ENCODE measurements around the gene SLIRP.

DNA sequence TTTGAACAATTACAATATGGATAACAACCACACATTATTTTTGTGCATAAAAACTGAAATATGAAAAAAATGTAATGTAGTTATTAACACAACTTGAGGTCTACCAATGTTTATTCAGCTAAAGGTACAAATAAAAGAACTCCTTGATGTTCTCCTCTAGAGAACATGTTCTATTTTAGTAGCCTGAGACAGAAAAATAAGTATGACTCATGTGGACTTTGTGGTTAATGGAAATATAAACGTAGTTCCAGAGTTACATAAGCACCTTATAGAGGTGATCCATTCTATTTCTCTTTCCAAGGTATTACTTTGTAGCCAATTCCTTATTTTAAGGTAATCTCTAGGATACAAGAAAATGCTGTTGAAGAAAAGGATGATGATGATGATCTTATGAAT, 25.7 kb upstream of the SLIRP start:
- no peak for TF ChIP-seq EZH2 (IDR thresholded peaks at IDR 0.05; ENCODE audit: insufficient read depth, low read length)
- TF ChIP-seq, protein P1, sequence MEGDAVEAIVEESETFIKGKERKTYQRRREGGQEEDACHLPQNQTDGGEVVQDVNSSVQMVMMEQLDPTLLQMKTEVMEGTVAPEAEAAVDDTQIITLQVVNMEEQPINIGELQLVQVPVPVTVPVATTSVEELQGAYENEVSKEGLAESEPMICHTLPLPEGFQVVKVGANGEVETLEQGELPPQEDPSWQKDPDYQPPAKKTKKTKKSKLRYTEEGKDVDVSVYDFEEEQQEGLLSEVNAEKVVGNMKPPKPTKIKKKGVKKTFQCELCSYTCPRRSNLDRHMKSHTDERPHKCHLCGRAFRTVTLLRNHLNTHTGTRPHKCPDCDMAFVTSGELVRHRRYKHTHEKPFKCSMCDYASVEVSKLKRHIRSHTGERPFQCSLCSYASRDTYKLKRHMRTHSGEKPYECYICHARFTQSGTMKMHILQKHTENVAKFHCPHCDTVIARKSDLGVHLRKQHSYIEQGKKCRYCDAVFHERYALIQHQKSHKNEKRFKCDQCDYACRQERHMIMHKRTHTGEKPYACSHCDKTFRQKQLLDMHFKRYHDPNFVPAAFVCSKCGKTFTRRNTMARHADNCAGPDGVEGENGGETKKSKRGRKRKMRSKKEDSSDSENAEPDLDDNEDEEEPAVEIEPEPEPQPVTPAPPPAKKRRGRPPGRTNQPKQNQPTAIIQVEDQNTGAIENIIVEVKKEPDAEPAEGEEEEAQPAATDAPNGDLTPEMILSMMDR (IDR thresholded peaks at IDR 0.05; ENCODE audit: insufficient read depth, low read depth, low read length), result no peak
